ENCODE data around the gene EDNRA.

- no peak for TF ChIP-seq CTCF (conservative IDR thresholded peaks at IDR 0.05)
- no peak for TF ChIP-seq EZH2 (IDR thresholded peaks at IDR 0.05; ENCODE audit: low read depth)
Measured at GRCh38 chr4:147586032-147586431, 105.1 kb downstream of the EDNRA start.
